Endothelial cell of umbilical vein (primary cell): ENCODE measurements around the gene GUCA1A. TPM values are rescaled to one million over a fixed set of nuclear protein-coding genes. Genes with fewer than 3 reads are reported as not detected.

ENCODE experiments used
- BruUV-seq: library from RNA; stranded (reverse); fragments of 400-500 nt; replicated peaks from 2 replicates; lab custom pipeline; 2021; lab: Mats Ljungman, UMichigan
- CTCF ChIA-PET: fragments of 300-600, 350-600 bp; sonication (Branson Sonifier 250); formaldehyde crosslinking; loops from one replicate; lab custom pipeline; 2021; ENCODE audit warnings: antibody characterized with exemption, inconsistent platforms; lab: Charles Lee
- POLR2A ChIA-PET: fragments of 300-600, 350-600 bp; sonication (Branson Sonifier 250); formaldehyde crosslinking; loops from one replicate; lab custom pipeline; 2021; ENCODE audit warnings: antibody characterized with exemption, inconsistent platforms; lab: Charles Lee
- DNase-seq: peaks from one replicate; pipeline ENCODE4 v3.0.0-alpha.2; 2011; ENCODE audit warnings: low read depth, low spot score
- FAIRE-seq: peaks from 2 replicates; lab custom pipeline; 2011; peaks lifted over from hg19 to GRCh38; lab: Jason Lieb, UNC
- H2AFZ ChIP-seq: 2 replicates; pipeline ENCODE4 v1.6.0; 2012; ENCODE audit warnings: low read depth, low read length, control low read depth, inconsistent platforms
- H3K27ac ChIP-seq: 2 replicates; pipeline ENCODE4 v1.5.1; 2011; ENCODE audit warnings: low read depth, mild to moderate bottlenecking, control low read depth, low read length, moderate library complexity; ENCODE audit not compliant: insufficient read depth
- H3K27me3 ChIP-seq, 2 experiments: 2 replicates each; pipeline versions ENCODE4 v1.6.0 to v1.6.1; 2011; ENCODE audit warnings: low read length in 2 of 2, mixed read lengths in 1 of 2; ENCODE audit not compliant: control insufficient read depth in 2 of 2, insufficient read depth in 2 of 2
- H3K36me3 ChIP-seq, 2 experiments: 2 replicates in 1 of 2; 3 replicates in 1 of 2; pipeline ENCODE4 v1.5.1; 2011; ENCODE audit warnings: low read length in 2 of 2, mild to moderate bottlenecking in 1 of 2, moderate library complexity in 1 of 2; ENCODE audit not compliant: control insufficient read depth in 2 of 2, insufficient read depth in 2 of 2; ENCODE audit errors: extremely low read depth in 1 of 2
- H3K4me1 ChIP-seq: 3 replicates; pipeline ENCODE4 v1.5.1; 2011; ENCODE audit warnings: mild to moderate bottlenecking, low read length; ENCODE audit not compliant: control insufficient read depth, insufficient read depth; ENCODE audit errors: extremely low read depth
- H3K4me2 ChIP-seq: 2 replicates; pipeline ENCODE4 v1.6.1; 2011; ENCODE audit warnings: low read length, control low read depth, mixed read lengths; ENCODE audit not compliant: insufficient read depth
- H3K4me3 ChIP-seq, 3 experiments: fragments of 200-600 bp in 1 of 3; sonication (generic), shearing (Covaris generic) in 1 of 3; replicated peaks in 1 of 3; 2 replicates each; pipeline ENCODE4 v1.5.1; 2011 to 2016; ENCODE audit warnings: control low read depth in 3 of 3, low read length in 3 of 3, mild to moderate bottlenecking in 2 of 3, inconsistent platforms in 1 of 3, low read depth in 1 of 3, moderate library complexity in 1 of 3; ENCODE audit not compliant: insufficient read depth in 1 of 3
- H3K79me2 ChIP-seq: 2 replicates; pipeline ENCODE4 v1.6.0; 2012; ENCODE audit warnings: low read length, inconsistent platforms; ENCODE audit not compliant: control insufficient read depth, insufficient read depth
- H3K9ac ChIP-seq: replicated peaks from 2 replicates; pipeline ENCODE3; 2011; ENCODE audit warnings: low read length, control low read depth; ENCODE audit not compliant: insufficient read depth; ENCODE audit errors: extremely low read depth
- H3K9me1 ChIP-seq: replicated peaks from 3 replicates; pipeline ENCODE4 v1.6.0; 2011; ENCODE audit warnings: mild to moderate bottlenecking, low read length; ENCODE audit not compliant: control insufficient read depth, insufficient read depth; ENCODE audit errors: extremely low read depth
- H3K9me3 ChIP-seq: replicated peaks from 2 replicates; pipeline ENCODE4 v1.5.1; 2012; ENCODE audit warnings: low read length, inconsistent platforms; ENCODE audit not compliant: control insufficient read depth, insufficient read depth
- H4K20me1 ChIP-seq: replicated peaks from 2 replicates; pipeline ENCODE3; 2011; ENCODE audit warnings: mild to moderate bottlenecking, low read length; ENCODE audit not compliant: control insufficient read depth, insufficient read depth; ENCODE audit errors: extremely low read depth
- EZH2 ChIP-seq: IDR thresholded peaks from 2 replicates; pipeline ENCODE4 v1.6.1; 2012; ENCODE audit warnings: borderline replicate concordance, low read depth, mild to moderate bottlenecking, moderate library complexity, low read length, inconsistent platforms; ENCODE audit not compliant: severe bottlenecking
- FOS ChIP-seq: IDR thresholded peaks from 2 replicates; pipeline ENCODE4 v1.6.1; 2011; ENCODE audit warnings: mild to moderate bottlenecking, low read length, moderate library complexity, borderline replicate concordance; ENCODE audit not compliant: insufficient read depth
- GATA2 ChIP-seq: IDR thresholded peaks from 2 replicates; pipeline ENCODE4 v1.7.0; 2011; ENCODE audit warnings: low read depth, mild to moderate bottlenecking, moderate library complexity, mixed read lengths, low read length; ENCODE audit not compliant: insufficient read length, insufficient read depth
- JUN ChIP-seq: IDR thresholded peaks from 2 replicates; pipeline ENCODE4 v1.6.1; 2011; ENCODE audit warnings: borderline replicate concordance, low read depth; ENCODE audit not compliant: insufficient read length, insufficient read depth
- MYC ChIP-seq: IDR thresholded peaks from one replicate; pipeline ENCODE4 v1.6.1; 2011; ENCODE audit warnings: mild to moderate bottlenecking, low read depth, low read length
- POLR2A ChIP-seq: IDR thresholded peaks from 2 replicates; pipeline ENCODE4 v1.6.1; 2012; ENCODE audit warnings: low read depth, mild to moderate bottlenecking, control low read depth, low read length
- POLR2AphosphoS5 ChIP-seq: IDR thresholded peaks from 2 replicates; pipeline ENCODE4 v1.6.1; 2012; ENCODE audit warnings: low read depth, mild to moderate bottlenecking, control low read depth, low read length, moderate library complexity; ENCODE audit not compliant: insufficient read depth
- dilution Hi-C: fragments of 300-500 bp; cut with MboI; formaldehyde crosslinking; loops from one replicate; pipeline ENCODE4 v1.15.0; 2019; ENCODE audit warnings: low sequenced_read_pairs; ENCODE audit not compliant: extremely low pct_ligation_motif_present
- intact Hi-C: fragments of 100-400 bp; cut with micrococcal nuclease; formaldehyde crosslinking; loops from one replicate; pipeline ENCODE4 v1.10.0; 2022
- polyA plus RNA-seq, 4 experiments: library from polyadenylated mRNA; depleted of rRNA in 3 of 4; stranded (reverse) in 3 of 4; unstranded in 1 of 4; fragments of >200 nt; gene quantifications; 2 replicates each; pipeline versions ENCODE4 v1.2.1 to v1.2.3, GENCODE V29; 2011 to 2012; ENCODE audit warnings: missing spikeins in 1 of 4
- total RNA-seq: library from RNA; stranded (reverse); gene quantifications from 2 replicates; pipeline ENCODE4 v1.2.3, GENCODE V29; 2021
- TF ChIP-seq, protein P1 (sequence below), 2 donors: IDR thresholded peaks; 1 replicate in 1 of 2; 2 replicates in 1 of 2; pipeline ENCODE4 v1.5.1; 2011; ENCODE audit warnings: low read length in 2 of 2, mild to moderate bottlenecking in 2 of 2, moderate library complexity in 2 of 2, control low read depth in 1 of 2, inconsistent platforms in 1 of 2, low read depth in 1 of 2; ENCODE audit not compliant: insufficient read depth in 1 of 2; ENCODE audit errors: extremely low read depth in 1 of 2
- TF ChIP-seq, protein P2 (sequence below): IDR thresholded peaks from 2 replicates; pipeline ENCODE4 v1.6.1; 2011; ENCODE audit not compliant: insufficient read depth, insufficient read length

The GUCA1A gene
- total and polyA plus RNA-seq, 2 donors (not counting 3 experiments of a cell fraction or from before 2014, with no cell fraction given), result 0.04 to 0.22 TPM

DNA sequence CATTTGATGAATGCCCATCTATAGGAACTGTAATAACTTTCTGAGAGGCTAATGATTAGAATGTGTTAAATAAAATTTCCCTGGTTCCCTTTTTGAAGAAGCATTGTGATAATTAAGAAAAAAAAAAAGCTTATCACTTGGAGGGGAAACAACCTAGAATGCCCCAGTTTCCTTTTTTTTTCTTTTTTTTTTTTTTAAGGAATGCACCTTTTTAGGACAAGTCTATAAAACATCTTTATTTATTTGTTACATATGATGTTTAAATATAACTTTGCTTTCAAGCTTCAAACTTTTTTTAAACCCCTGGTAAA is 51.8 kb downstream of the GUCA1A start:
- intact Hi-C loops (no loop called here), dilution Hi-C loops (no loop called here)
- Histone ChIP-seq H3K9me1 (no peaks in the 10 kb centered on the region), H3K4me1 (peaks cover 4% of the 10 kb centered on the region), H3K36me3 (no peaks in the 10 kb centered on the region), H3K9me3 (no peaks in the 10 kb centered on the region), H3K79me2 (no peaks in the 10 kb centered on the region), H3K27ac (no peak overlapping the region), H3K9ac (no peak overlapping the region), H3K4me2 (no peak overlapping the region), H3K27me3 (no peaks in the 10 kb centered on the region), H3K4me3 (no peak overlapping the region), H4K20me1 (no peaks in the 10 kb centered on the region), H2AFZ (no peak overlapping the region)
- POLR2A ChIA-PET, result no interaction called here
- BruUV-seq, result no TSS peak
- FAIRE-seq (no peak), DNase-seq (no peak)
- CTCF ChIA-PET, result interaction anchor here (1.3 kb wide), 1 partner anchor 10 kb away, joined by 6 read pairs; no protein-coding TSS in a partner anchor
- TF ChIP-seq GATA2 (no peak), POLR2AphosphoS5 (no peak), EZH2 (no peak), MYC (no peak), FOS (no peak), POLR2A (no peak), JUN (no peak)
- TF ChIP-seq, protein P1, sequence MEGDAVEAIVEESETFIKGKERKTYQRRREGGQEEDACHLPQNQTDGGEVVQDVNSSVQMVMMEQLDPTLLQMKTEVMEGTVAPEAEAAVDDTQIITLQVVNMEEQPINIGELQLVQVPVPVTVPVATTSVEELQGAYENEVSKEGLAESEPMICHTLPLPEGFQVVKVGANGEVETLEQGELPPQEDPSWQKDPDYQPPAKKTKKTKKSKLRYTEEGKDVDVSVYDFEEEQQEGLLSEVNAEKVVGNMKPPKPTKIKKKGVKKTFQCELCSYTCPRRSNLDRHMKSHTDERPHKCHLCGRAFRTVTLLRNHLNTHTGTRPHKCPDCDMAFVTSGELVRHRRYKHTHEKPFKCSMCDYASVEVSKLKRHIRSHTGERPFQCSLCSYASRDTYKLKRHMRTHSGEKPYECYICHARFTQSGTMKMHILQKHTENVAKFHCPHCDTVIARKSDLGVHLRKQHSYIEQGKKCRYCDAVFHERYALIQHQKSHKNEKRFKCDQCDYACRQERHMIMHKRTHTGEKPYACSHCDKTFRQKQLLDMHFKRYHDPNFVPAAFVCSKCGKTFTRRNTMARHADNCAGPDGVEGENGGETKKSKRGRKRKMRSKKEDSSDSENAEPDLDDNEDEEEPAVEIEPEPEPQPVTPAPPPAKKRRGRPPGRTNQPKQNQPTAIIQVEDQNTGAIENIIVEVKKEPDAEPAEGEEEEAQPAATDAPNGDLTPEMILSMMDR (IDR thresholded peaks at IDR 0.05; ENCODE audit: extremely low read depth in 1 of 2, insufficient read depth in 1 of 2, low read depth in 1 of 2, low read length in 2 of 2), result no peak
- TF ChIP-seq, protein P2, sequence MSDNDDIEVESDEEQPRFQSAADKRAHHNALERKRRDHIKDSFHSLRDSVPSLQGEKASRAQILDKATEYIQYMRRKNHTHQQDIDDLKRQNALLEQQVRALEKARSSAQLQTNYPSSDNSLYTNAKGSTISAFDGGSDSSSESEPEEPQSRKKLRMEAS, result no peak
